Measurements from ENCODE around the gene ZNF37A.
"Not testable (repeated sequence)": the region's sequence is repeated elsewhere in the genome, so short reads cannot be mapped to it uniquely, and the experiment has no call there.

The ZNF37A gene

GRCh38 chr10:38150891-38151463 lies 56.8 kb downstream of the ZNF37A start:
- H3K9ac ChIP-seq (ENCODE audit: low read length); H3K27ac ChIP-seq (ENCODE audit: low read depth, low read length); H3K4me1 ChIP-seq (ENCODE audit: control insufficient read depth, insufficient read depth, low read length); H3K36me3 ChIP-seq (ENCODE audit: control insufficient read depth, insufficient read depth, low read length); H3K27me3 ChIP-seq (ENCODE audit: control insufficient read depth, insufficient read depth, low read length); H3K4me3 ChIP-seq (ENCODE audit: low read depth, low read length): not testable (repeated sequence)
- H3K9me3 ChIP-seq (ENCODE audit: control insufficient read depth, insufficient read depth, low read depth, low read length), result peaks cover 60% of the 10 kb centered on the region; the same call in 1 of the 2 replicates

GRCh38 chr10:38156416-38157269 lies 62.5 kb downstream of the ZNF37A start:
- no peak overlapping the region for H3K27ac ChIP-seq (ENCODE audit: low read depth, low read length)
- H3K9ac ChIP-seq (ENCODE audit: low read length), result no peak overlapping the region
- H3K27me3 ChIP-seq (ENCODE audit: control insufficient read depth, insufficient read depth, low read length), result no peaks in the 10 kb centered on the region
- H3K36me3 ChIP-seq (ENCODE audit: control insufficient read depth, insufficient read depth, low read length), result no peaks in the 10 kb centered on the region
- H3K9me3 ChIP-seq (ENCODE audit: control insufficient read depth, insufficient read depth, low read depth, low read length), result peaks cover 67% of the 10 kb centered on the region
- H3K4me1 ChIP-seq (ENCODE audit: control insufficient read depth, insufficient read depth, low read length), result no peaks in the 10 kb centered on the region
- no peak overlapping the region for H3K4me3 ChIP-seq (ENCODE audit: low read depth, low read length)

- H3K4me1 ChIP-seq (ENCODE audit: control insufficient read depth, insufficient read depth, low read length), result no peaks in the 10 kb centered on the region
- no peaks in the 10 kb centered on the region for H3K27me3 ChIP-seq (ENCODE audit: control insufficient read depth, insufficient read depth, low read length)
- no peak overlapping the region for H3K9ac ChIP-seq (ENCODE audit: low read length)
- no peak overlapping the region for H3K4me3 ChIP-seq (ENCODE audit: low read depth, low read length)
- peaks cover 67% of the 10 kb centered on the region for H3K9me3 ChIP-seq (ENCODE audit: control insufficient read depth, insufficient read depth, low read depth, low read length)
- no peaks in the 10 kb centered on the region for H3K36me3 ChIP-seq (ENCODE audit: control insufficient read depth, insufficient read depth, low read length)
- no peak overlapping the region for H3K27ac ChIP-seq (ENCODE audit: low read depth, low read length)
Measured at GRCh38 chr10:38157270-38157685, 63.1 kb downstream of the ZNF37A start.

- Histone ChIP-seq H3K4me3 (ENCODE audit: low read depth, low read length) (no peak overlapping the region), H3K27ac (ENCODE audit: low read depth, low read length) (no peak overlapping the region), H3K27me3 (ENCODE audit: control insufficient read depth, insufficient read depth, low read length) (no peaks in the 10 kb centered on the region), H3K4me1 (ENCODE audit: control insufficient read depth, insufficient read depth, low read length) (no peaks in the 10 kb centered on the region), H3K9me3 (ENCODE audit: control insufficient read depth, insufficient read depth, low read depth, low read length) (peaks cover 56% of the 10 kb centered on the region), H3K9ac (ENCODE audit: low read length) (no peak overlapping the region), H3K36me3 (ENCODE audit: control insufficient read depth, insufficient read depth, low read length) (no peaks in the 10 kb centered on the region)
Measured at GRCh38 chr10:38159004-38159403, 64.9 kb downstream of the ZNF37A start.

GRCh38 chr10:38163617-38164016 lies 69.5 kb downstream of the ZNF37A start:
- H3K27me3 ChIP-seq (ENCODE audit: control insufficient read depth, insufficient read depth, low read length), result no peaks in the 10 kb centered on the region

GRCh38 chr10:38174336-38174735 lies 80.2 kb downstream of the ZNF37A start:
- H3K9me3 ChIP-seq (ENCODE audit: control insufficient read depth, insufficient read depth, low read depth, low read length), result peaks cover 50% of the 10 kb centered on the region; the same call in 1 of the 2 replicates
- H3K27ac ChIP-seq (ENCODE audit: low read depth, low read length), result no peak overlapping the region

More at GRCh38 chr10:38163617-38164016, 69.5 kb downstream of the ZNF37A start:
- H3K27ac ChIP-seq (ENCODE audit: low read depth, low read length), result no peak overlapping the region
- no peaks in the 10 kb centered on the region for H3K36me3 ChIP-seq (ENCODE audit: control insufficient read depth, insufficient read depth, low read length)
- no peak overlapping the region for H3K4me3 ChIP-seq (ENCODE audit: low read depth, low read length)
- H3K9ac ChIP-seq (ENCODE audit: low read length), result no peak overlapping the region
- peaks cover 52% of the 10 kb centered on the region for H3K9me3 ChIP-seq (ENCODE audit: control insufficient read depth, insufficient read depth, low read depth, low read length)
- H3K4me1 ChIP-seq (ENCODE audit: control insufficient read depth, insufficient read depth, low read length), result no peaks in the 10 kb centered on the region

GRCh38 chr10:38184477-38184876 lies 90.3 kb downstream of the ZNF37A start:
- no peaks in the 10 kb centered on the region for H3K27me3 ChIP-seq (ENCODE audit: control insufficient read depth, insufficient read depth, low read length)
- no peaks in the 10 kb centered on the region for H3K36me3 ChIP-seq (ENCODE audit: control insufficient read depth, insufficient read depth, low read length)
- no peak overlapping the region for H3K9ac ChIP-seq (ENCODE audit: low read length)
- H3K9me3 ChIP-seq (ENCODE audit: control insufficient read depth, insufficient read depth, low read depth, low read length), result peaks cover 33% of the 10 kb centered on the region; the same call in 1 of the 2 replicates
- H3K27ac ChIP-seq (ENCODE audit: low read depth, low read length), result no peak overlapping the region
- H3K4me1 ChIP-seq (ENCODE audit: control insufficient read depth, insufficient read depth, low read length), result no peaks in the 10 kb centered on the region
- no peak overlapping the region for H3K4me3 ChIP-seq (ENCODE audit: low read depth, low read length)

More at GRCh38 chr10:38174336-38174735, 80.2 kb downstream of the ZNF37A start:
- Histone ChIP-seq H3K4me3 (ENCODE audit: low read depth, low read length) (no peak overlapping the region), H3K4me1 (ENCODE audit: control insufficient read depth, insufficient read depth, low read length) (no peaks in the 10 kb centered on the region), H3K9ac (ENCODE audit: low read length) (no peak overlapping the region), H3K27me3 (ENCODE audit: control insufficient read depth, insufficient read depth, low read length) (no peaks in the 10 kb centered on the region), H3K36me3 (ENCODE audit: control insufficient read depth, insufficient read depth, low read length) (no peaks in the 10 kb centered on the region)
